SK-N-MC (cell line): ENCODE measurements around the gene EEF2.

Source experiments
- EZH2 ChIP-seq: fragments of 200-600 bp; sonication (generic); IDR thresholded peaks from one replicate; pipeline ENCODE4 v1.6.1; 2017; ENCODE audit warnings: antibody characterized with exemption
- POLR2AphosphoS5 ChIP-seq: IDR thresholded peaks from 2 replicates; pipeline ENCODE4 v1.6.1; 2012; ENCODE audit warnings: mild to moderate bottlenecking, low read depth, low read length, borderline replicate concordance

DNA sequence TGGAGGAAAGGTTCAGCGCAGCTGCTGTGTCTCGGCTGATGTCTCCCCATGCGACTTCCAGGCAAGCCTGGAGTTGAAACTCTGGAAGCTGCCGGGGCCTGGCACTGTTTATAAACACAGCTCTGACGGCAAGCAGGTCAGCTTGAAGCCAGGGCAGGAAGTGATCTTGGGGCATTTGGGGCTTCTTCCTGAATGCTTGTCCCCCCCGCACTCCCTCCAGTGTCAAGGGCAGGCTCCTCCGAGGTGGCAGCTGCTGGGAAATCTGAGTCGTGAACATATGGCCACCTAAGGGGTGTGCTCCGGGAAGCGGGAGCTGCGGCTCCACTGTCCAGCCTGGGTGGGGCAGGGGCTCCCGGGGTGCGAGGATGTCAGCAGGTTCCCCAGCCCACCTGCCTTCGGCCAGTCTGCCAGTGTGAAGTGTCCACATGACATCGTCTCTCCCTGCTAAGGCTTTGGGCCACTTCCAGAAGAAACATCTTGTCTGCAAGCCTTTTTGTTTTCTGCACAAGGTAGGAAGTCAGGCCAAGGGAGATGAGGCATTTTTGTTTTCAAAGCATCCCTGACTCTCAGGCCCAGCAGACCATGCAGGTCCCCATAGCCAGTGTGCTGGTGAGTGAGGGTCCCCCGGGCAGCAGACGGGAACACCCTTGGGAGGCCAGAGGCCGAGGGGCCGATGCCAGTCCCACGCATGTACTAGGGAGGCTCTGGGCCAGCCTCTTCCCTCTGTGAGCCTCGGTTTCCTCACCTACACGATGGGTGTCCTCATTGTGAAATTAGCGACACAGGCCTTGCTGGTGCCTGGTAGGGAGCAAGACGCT lies 24.9 kb upstream of the EEF2 start:
- no peak for TF ChIP-seq POLR2AphosphoS5
- TF ChIP-seq EZH2: no peak
